CD4-positive, alpha-beta T cell treated with Interleukin-2 at 100 ng/mL for 4 hours (primary cell): Measurements from ENCODE around the gene ZXDC.

Source experiments
- DNase-seq: peaks from one replicate; pipeline ENCODE4 v3.0.0-alpha.2; 2020; ENCODE audit warnings: low spot score

ZXDC gene

DNA sequence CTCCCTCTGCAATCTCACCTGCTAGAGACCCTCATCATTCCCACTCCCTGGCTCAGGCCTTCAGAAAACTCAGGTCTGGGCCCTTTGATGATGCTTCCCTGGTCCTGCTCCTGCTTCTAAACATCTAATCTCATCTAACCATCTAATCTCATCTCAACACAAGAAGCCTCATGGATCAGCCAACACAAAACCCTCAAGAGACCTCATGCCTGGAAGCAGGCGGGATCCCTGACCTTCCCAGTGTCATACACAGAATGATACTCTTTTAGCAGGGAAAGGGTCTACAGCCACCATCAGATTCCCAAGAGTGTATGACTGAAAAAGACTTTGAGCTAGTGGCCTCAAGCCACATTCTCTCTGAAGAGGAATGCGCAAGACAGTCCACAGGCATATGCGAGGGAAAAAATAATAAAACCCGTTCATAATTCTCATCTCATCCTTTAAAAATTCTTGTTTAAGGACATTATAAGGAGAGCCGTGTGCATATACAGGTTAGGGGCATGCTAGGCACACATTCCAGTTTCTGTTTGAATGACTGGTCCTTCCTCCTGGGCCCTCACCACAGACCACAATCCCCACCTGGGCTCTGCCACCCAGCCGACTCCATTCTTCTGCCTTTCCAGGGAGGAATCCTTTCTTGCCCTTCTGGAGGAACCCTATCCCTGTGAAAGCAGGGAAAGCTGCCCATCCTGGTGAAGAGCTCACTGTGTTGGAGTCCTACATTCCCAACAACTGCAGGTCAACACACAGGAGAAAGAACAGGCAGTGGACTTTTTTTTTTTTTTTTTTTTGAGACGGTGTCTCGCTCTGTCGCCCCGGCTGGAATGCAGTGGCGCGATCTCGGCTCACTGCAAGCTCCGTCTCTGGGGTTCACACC lies 2.2 kb downstream of the ZXDC start:
- no peak for DNase-seq

DNA sequence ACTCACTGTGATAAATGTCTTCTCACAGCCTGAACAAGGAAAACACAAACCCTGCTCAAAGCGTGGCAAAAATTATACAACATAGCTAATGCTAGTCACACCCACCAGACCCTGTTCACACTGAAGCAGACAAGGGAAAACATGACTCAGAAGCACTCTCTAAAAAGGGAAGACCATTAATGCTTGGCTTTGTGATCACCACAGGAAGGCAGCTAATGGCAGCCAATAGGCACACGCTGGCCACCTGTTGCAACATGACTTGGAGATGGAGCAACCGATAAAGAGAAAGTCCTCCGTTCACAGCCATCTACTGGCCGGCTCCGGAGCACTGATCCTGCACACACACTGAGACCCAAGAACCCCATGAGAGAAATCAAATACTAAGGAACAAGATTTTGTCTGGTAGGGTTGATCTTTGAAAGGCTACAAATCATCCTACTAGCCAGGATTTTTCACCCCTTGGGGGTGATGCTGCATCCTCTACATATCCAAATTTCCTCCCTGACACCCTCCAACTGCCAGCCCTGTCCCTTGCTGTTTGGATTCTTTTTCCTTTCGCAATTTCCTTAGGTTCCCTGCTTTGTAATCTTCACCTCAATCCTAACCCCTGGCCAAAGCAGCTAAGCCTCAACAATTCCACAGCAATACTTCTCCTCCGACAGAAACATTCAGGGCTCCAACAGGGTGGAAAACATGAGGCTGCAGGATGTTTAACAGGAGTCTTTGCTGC lies 3.2 kb downstream of the ZXDC start:
- DNase-seq = peak; percentile 19

DNA sequence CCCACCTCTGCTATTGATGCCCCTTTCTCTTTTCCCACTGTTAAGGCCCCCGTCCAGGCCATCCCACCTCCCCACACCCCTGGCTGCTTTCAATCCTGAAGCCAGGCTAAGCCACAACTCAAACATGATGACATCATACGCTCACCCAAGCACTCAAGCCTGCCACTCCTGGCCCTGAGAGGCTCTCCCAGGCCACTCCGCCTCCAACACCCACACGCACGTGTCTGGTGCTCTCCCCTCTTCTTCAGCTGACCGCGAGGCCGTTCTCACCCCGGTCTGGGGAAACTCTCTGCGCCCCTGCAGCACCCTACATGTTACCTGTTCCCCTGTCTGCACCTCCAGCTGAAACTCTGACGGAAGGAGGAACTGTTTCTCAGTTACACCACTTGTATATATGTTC lies 6.2 kb downstream of the ZXDC start:
- DNase-seq = no peak

DNA sequence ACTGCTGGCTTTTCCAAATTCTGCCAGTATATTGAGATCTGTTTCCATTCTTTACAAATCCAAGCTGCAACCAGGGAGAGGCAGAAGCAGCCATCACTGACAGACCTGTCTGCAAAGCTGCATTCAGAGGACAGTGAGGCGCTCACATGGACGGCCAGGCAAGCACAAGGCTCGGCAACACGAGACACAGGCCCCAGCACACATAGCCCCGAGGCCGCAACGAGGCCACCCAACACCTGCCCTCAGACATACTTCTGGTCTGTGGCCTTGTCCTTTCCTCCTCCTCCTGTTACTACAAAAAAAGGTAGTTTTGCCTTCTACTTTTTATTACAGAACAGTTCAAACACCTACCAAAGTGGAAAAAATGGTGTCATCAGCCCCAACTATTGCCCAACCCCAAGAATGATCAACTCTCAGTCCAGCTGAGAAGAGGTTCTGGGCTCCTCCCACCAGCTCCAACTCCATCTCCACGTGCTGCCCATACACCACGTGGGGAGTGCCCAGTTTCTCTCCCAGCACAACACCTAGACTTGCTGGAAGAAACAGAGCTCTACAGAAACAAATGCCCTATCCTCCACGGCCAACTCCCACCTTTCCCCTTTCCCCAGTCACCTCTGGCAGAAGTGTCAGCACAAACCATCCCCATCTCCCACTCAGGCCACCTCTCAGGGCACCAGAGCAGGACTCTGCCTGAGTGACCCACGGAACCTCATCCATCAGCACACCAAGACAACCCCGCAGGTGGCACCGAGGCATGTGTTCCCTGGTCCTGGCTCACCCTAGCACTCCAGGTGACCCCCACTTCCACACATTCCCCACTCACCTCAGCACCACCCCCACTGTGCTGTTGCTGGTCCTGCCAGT lies 7.4 kb downstream of the ZXDC start:
- no peak for DNase-seq

DNA sequence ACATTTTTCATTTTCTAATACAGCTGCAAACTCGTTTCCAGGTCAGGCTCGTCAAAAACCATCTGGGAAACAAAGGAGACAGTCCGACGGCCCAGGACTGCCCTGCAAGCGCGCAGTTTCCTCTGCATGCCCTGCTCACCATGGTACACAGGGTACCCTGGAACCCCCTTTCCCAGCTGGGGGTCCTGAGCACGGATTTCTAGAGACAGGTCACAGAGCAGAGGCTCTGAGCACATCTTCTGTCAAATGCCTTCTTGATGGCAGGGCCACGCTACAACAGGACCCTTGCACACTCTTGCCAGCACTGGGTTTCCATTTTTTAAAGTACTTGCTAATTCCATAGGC lies 8.1 kb downstream of the ZXDC start:
- DNase-seq = no peak

DNA sequence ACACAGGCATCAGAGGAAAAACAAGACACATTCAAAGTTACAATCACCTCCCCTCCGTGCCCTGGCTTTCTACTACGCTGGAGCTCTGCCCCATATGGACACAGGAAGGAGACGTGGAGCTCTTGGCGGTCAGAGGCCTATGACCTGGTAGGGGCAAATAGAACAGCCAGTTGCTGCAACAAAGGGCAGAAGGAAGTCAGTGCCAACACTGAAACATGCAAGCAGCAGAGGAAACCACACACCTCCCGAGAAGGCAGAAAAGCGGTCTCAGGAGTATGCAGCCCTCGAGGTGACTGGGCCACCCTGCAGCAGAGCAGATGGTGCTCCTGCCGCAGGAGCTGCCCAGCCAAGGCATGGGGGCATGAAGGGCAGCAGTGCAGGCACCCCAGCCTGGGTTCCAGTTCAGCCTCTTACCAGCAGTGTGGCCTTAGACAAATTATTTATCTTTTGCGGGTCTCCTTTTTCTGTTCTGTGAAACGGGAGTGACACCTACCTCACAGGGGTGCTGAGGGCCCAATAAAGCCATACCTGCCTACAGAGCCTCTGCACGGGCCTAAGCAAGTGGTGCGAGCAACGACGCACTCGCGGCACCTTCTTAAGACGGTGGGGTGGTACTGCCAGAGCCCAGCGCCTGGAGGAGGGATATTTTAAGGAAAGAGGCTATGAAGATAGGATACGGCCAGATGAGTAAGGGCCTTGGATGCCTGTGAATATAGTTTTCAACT lies 8.6 kb downstream of the ZXDC start:
- DNase-seq = no peak

DNA sequence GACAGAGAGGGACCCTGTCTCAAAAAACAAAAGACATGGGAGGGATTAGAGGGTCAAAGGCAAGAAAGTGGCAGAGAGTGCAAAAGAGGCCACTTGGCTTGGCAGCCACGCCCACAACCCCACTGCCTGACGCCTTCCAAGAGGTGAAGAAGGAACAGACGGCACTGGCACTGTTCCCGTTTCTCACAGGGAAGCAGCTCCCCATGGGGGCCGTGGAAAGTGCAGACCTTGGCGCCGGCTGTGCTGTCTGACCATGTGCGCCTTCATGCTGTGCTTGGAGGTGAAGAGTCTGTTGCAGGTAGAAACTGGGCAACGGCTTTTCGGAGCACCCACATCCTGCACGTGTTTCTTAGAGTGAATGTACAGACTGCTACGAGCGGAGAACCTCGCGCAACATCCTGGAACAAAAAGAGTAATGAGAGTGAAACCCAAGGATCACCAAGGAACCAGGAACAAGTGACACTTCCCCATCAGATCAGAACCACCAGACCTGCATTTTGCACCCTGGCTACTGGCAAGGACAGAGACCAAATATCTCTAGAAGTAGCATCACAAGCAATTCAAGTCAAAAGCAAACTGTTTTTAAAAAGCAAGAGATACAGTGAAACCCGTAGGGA lies 9.7 kb downstream of the ZXDC start:
- DNase-seq = no peak

DNA sequence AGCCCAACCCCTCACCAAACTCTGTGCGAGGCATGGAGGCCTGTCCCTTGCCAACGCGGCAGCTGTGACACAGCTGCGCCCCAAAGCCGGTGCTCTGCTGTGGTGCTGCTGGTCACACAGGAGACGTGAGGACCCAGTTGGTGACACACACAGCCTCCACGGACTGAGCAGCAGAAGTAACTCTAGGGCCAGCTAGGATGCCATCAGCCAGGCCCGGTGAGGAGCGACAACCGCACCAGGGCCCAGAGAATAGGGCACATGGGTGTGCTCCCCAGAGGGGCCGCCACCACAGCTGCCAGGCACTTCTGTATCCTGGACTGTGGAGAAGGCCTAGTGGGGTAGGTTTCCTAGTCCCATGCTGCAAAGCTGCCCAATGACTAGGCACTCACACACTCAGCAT lies 10.7 kb downstream of the ZXDC start:
- no peak for DNase-seq

DNA sequence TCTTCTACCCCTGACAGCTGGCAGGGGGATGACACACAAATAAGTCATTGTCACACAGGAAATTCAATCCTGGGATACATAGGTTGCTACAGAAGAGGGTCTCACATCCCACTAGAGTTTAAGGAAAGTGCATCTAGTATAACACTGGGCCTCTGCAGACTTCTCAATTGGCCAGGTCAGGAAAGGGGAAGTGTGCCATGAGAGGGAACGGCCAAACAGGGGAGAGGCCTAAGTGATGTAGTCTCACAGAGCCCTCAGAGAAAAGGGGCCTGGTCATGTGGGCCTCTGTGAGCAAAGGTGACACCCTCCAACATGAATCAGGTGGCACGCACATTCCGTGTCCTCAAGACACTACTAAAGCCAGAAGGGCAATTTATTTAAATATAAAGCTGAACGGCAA lies 11.2 kb downstream of the ZXDC start:
- DNase-seq = no peak

DNA sequence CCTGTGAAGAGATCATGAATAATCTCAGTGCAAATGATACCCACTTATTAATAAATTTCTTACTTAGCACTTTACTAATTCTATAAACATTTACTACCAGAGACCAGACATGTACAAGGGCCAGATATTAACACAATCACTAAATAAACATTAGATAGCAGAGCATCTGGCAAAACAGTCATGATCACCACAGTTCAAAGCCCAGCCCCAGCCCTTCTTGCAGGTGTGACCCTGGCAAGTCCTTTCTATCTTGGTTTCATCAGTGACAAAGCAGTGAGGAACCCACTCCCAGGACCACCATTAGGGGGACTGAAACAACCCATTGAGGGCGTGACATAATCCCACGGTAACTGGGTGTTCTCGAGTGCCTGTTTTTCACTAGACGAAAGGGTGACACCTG lies 11.6 kb downstream of the ZXDC start:
- DNase-seq = no peak

DNA sequence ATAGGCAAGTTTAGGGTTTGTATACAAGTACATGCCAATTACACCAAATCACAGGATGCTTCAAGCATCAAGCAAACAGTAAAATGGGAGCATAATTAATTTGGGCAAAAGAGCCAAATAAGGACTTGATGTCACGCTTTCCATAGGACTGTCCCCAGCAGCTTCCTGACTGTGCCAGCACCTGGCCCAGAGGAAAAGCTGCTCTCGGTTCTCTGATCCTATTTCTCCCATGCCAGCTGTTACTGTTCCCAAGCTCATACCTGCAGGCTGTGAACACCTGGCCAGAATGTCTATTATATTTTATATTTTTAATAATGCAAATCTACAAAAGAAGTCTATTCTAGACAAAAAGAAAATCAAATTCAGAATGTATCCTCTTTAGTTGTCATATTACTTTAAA lies 12.2 kb downstream of the ZXDC start:
- DNase-seq = no peak

DNA sequence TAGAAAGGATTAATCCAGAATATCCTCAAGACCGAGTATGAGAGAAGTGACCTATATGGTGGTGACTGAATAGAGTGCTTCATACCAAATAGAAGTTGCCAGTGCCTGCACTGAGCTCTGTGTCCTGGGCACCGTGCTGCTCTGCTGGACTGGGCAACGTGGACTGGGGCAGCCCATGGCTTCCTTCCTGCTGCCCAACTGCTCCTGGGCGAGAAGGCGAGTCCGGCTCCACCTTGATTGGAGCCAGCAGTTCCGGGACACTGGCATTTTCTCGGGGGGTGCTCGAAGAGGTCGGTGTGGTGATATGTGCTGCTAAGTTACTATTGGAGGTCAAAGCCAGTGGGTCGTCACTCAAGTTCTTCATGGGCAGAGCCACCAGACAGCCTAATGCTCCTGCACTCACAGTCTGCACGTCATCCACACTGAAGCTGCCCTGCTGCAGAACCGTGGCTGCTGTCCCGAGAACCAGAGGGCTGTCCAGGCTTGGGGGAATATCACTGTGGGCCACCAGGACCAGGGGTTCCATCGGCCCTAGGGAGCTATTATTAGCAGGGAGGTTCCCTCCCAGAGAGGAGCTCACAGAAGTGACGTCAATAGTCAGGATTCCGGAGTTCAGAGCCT lies 14.1 kb downstream of the ZXDC start:
- DNase-seq = no peak

DNA sequence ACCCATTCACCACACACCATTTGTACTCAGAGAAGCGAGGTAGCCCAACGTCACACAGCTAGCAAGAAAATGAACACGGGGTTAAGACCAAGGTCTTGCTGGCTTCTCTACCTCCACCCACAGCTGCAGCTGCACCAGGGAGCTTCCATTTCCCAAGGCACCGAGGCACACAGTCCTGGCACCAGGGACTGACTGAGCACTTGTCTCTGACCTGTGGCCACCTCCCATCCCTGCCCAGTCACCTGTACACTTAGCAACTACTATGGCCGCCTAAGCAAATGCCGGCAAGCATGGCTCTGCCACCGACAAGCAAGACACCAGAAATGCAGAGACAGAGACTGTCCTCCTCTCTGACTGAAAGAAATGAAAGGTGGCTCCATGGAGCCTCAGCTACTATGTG lies 15.3 kb downstream of the ZXDC start:
- DNase-seq = no peak

DNA sequence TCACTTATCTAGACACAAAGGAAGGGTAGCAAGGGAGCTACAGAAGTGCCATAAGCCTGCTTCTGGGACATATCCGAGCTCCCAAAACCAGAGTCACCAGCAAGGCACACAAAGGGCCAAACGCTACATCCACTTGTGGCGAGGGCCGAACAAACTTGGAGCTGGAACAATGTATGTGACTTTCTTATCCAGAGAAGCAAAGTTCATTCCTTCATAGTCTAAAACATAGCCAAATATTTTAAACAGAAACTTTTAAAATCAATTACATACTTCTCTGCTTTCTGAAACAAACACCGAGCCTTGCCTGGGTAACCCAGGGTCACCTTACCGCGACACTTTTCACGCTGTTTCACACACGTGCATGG lies 15.9 kb downstream of the ZXDC start:
- no peak for DNase-seq

DNA sequence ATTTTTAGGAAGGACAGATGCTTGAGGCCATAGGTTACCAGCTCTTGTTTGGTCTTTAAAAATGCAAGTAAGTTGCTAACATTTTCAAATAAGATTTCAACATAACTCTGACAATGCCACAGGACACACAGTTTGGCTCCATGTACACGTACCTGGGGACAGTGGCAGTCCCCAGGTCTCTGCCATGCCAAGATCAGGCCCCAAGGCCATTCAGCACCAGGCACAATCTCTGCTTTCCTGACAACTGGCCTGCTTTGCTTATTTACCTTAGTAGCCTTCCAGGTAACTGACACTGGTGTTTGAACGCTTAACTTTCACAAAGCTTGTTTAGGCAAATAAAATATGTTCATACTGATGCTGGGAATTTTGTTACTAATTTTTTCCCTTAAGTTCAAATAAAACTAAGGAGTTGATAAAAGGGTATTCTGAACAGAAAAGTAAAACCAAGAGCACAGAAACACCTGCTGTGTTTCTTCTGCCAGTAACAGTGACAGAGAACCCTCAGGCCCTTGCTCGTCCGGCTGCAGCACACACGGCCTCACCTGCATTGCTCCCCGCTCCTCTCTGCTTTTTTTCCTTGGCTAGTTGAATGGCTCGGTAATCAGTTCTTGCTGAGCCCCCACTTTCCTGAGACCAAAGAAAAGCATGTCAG lies 16.5 kb downstream of the ZXDC start:
- no peak for DNase-seq

DNA sequence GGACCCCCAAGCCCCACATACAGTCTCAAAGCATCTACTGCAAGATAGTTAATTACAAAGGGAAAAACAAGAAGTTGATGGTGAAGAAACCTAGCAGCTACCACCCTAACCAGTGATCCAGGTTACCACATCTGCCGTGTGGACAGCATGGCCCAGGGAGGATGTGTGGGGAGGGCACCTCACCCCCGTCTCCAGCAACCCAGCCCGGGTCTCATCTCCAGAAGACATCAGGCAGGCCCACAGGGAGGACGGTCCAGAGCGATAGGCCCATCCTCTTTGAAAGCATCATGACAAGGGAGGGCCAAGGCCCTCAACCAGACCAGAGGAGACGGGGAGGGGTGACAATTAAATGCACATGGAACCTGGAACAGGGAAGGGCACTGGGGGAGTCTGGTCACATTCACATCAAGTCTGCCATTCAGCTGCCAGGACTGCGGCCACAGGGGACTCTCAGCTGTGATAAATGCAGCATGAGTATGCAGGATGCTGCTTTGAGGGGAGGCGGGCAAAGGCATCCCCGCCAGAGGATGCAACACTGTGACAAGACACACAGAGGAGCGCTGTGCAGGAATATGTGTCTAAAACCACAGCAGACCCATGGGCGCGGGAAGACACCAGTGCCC lies 18.8 kb downstream of the ZXDC start:
- no peak for DNase-seq

DNA sequence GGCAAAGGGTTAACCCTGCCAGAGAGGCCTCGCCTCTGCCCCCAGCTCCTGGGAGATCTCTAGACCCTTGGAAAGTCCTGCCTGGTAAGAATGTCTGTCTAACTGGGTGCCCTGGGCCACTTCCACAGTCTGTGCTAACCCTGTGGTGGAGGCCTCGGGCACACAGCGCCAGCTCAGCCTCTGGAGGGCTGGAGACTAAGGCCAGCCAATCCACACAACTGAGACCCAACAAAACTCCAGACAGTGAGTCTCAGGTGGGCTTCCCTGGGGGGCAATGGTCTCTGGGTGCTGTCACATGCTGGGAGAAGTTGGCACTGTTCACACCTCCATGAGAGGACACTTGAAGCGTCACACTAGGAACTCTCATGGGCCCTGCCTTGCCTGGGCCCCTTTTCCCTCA lies 19.5 kb downstream of the ZXDC start:
- DNase-seq = no peak

DNA sequence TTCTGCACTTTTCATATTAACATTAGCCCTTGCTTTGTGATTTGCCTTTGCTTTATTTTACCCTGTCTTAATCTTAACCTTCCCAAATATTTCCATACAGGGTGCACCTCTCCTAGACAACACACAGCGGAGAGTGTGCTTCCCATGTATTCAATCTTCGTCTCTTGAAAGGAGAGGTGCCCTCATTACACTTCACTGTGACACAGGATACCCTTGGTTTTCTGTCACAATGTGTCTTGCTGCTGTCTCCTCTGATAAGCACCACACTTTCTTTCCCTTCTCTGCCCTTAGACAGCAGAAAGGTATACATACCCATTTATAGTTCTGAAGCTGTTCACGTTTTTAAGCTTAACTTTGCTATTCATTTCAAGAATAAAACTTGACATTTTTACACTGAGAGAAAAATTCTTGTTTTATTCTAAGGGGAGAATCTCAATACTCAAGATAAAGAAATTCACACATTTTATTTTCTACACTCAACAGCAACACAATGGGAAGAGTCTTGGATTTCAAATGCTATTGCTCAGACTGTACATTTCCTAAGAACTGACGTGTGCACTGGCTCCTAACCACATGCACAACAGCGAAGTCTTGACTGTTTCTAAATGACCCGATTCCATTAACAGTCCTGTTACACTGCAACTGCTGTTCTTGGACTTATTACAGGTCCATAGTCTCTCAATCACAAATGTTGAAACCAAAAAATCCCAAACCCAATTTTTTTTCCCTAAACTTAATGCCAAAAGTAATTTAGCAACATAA lies 21.1 kb downstream of the ZXDC start:
- DNase-seq = no peak

DNA sequence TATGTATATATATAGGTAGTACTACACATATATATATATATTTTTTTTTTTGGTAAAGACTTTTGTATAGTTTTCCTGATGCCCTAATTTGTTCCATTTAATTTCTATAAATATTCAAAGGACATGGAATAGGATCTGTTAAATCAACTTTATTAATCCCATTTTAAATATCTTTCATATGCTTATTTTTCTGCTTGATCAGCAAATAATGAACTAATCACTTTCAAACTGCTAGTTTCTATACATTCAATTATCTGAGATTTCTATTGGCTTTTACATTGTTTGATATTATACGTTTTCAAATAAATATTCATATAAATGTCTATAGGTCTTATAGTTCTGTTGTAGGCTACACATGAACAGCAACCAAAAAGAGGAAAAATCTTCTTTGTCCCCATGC lies 21.7 kb downstream of the ZXDC start:
- no peak for DNase-seq

DNA sequence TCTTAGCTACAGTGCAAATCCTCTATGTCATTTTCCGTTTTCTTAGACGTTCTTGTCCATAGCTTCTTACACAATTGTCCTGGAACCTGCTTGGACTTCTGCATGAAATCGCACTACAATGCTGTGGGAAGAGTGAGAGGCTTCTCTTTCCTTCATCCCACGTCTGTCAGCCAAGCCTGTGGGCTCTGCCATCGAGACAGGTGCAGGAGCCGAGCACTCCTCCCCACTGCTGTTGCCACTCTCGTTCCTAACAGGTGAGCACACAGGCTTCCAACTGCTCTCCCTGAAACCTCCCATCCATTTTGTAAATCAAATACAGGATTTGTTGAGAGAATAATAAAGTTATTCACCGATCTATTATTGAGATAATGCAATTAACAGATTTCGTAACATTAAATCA lies 23.5 kb downstream of the ZXDC start:
- DNase-seq = no peak
